ENCODE data around the gene AOPEP. TPM values are rescaled to one million over a fixed set of nuclear protein-coding genes. Genes with fewer than 3 reads are reported as not detected.

Gene AOPEP
- total and polyA plus RNA-seq, 8 donors, result 73.9 to 407 (median 101) TPM

DNA sequence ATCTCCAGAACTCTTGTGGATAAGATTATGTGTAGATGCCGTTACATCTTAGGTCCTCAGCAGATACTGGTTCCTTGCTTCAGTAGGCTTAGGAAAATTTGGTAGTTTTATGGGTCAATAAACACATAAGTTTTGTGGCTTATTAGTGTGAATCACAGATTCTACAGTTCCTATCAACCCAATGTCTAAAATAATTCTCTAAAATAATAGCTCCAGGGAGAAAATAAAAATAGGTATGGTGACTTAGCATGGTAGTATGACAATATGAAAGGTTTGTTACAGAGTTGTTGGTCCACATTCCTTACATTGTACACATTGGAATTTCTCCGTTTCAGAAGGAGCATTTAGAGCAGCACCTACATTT is 91.7 kb downstream of the AOPEP start:
- Histone ChIP-seq H3K27ac (peak overlapping the region in 3 of 5 donors; percentile 70 to 74 (median 74)), H3K27me3 (no peaks in the 10 kb centered on the region), H3K9me3 (no peaks in the 10 kb centered on the region), H3K36me3 (no peaks in the 10 kb centered on the region), H3K4me1 (peaks cover 4 to 28% (median 17%) of the 10 kb centered on the region in 4 donors), H3K4me3 (no peak overlapping the region)
- 71 to 85% (median 79%) methylated on average over 2 of the region's 2 CpGs for WGBS, 5 donors
- TF ChIP-seq, protein P1, sequence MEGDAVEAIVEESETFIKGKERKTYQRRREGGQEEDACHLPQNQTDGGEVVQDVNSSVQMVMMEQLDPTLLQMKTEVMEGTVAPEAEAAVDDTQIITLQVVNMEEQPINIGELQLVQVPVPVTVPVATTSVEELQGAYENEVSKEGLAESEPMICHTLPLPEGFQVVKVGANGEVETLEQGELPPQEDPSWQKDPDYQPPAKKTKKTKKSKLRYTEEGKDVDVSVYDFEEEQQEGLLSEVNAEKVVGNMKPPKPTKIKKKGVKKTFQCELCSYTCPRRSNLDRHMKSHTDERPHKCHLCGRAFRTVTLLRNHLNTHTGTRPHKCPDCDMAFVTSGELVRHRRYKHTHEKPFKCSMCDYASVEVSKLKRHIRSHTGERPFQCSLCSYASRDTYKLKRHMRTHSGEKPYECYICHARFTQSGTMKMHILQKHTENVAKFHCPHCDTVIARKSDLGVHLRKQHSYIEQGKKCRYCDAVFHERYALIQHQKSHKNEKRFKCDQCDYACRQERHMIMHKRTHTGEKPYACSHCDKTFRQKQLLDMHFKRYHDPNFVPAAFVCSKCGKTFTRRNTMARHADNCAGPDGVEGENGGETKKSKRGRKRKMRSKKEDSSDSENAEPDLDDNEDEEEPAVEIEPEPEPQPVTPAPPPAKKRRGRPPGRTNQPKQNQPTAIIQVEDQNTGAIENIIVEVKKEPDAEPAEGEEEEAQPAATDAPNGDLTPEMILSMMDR (IDR thresholded peaks at IDR 0.05), result no peak
- TF ChIP-seq EP300 (IDR thresholded peaks at IDR 0.05), result no peak
- TF ChIP-seq POLR2A (IDR thresholded peaks at IDR 0.05), result no peak
- no peak for TF ChIP-seq POLR2AphosphoS5 (IDR thresholded peaks at IDR 0.05)
- intact Hi-C loops (cut with DNase I; ENCODE audit: low total_unique reads), result no loop called here
- no peak for DNase-seq

DNA sequence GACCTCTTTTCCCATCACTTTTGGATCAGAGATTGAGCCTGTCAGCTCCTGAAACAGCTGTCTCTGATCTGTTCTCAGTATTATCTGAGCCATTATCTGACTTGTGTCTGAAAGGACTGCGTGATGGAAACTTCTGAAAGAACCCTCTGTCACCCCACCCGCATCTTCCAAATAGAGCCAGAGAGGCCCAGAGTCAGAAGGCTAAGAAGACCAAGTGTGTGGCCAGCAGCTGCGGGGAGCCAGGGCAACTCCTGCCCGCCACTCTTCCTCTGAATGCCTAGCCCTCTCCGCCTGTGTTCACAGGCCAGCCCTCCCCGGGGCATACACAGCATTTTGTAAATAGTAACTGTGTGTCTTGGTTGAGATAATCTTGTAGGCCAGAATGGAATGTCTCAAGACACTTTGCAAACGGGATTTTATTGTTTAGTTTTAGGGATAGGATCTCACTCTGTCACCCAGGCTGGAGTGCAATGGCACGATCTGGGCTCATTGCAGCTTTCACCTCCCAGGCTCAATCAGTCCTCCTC is 92.7 kb downstream of the AOPEP start:
- H3K9me3 ChIP-seq, result no peaks in the 10 kb centered on the region
- peak overlapping the region; percentile 47 to 80 (median 74) for H3K27ac ChIP-seq
- H3K4me3 ChIP-seq, result no peak overlapping the region
- TF ChIP-seq POLR2A (IDR thresholded peaks at IDR 0.05) (no peak), POLR2AphosphoS5 (IDR thresholded peaks at IDR 0.05) (peak in 1 of 3 donors; percentile 24)
- DNase-seq, result peak; percentile 53 to 65
- H3K27me3 ChIP-seq, result no peaks in the 10 kb centered on the region
- H3K4me1 ChIP-seq, result peaks cover 4 to 31% (median 18%) of the 10 kb centered on the region in 4 donors
- WGBS, 5 donors, result 22 to 46% (median 40%) methylated on average over 8 of the region's 8 CpGs
- no peaks in the 10 kb centered on the region for H3K36me3 ChIP-seq
- intact Hi-C loops (cut with DNase I; ENCODE audit: low total_unique reads), result no loop called here

DNA sequence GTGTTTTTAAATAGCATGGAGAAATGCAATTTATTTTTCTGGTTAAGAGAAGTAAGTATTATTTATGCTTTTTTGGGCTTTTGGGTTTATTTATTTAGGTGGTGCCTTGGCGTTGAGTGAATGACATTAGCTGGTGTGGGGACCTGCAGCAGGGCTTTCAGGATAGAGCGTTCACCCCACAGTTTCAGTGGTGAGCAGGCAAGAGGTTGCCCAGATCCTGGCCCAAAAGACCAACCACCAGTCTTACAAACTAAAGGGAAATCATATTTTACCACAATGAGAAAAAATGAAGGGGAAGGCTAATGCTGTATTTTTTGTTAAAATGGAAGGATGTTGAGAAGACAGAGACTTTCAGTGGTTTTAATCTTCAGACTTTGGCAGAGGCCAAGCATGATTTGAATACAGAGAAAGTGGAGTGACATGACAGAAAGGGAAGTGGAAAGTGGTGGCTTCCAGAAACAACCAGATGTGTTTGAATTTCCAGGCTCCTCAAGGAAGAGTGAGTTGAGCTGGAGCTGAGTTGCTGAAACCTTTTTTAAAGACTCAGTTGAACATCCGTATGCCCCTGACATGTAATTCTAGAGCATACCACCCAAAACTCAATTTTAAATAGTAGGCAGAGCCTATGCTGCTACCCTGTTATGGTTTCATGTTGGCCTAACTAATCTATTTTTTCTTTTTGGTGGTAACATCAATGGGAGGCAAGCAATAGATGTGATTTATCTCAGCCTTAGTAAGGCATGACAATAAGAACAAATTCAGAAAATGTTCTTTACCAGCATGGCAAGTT is 94.8 kb downstream of the AOPEP start:
- Histone ChIP-seq H3K27ac (no peak overlapping the region), H3K9me3 (no peaks in the 10 kb centered on the region), H3K27me3 (no peaks in the 10 kb centered on the region), H3K4me3 (no peak overlapping the region), H3K4me1 (peaks cover 4 to 44% (median 25%) of the 10 kb centered on the region in 4 donors), H3K36me3 (peaks cover 0 to 3% (median 1%) of the 10 kb centered on the region in 4 donors)
- intact Hi-C loops (cut with DNase I; ENCODE audit: low total_unique reads), result no loop called here
- TF ChIP-seq POLR2AphosphoS5 (IDR thresholded peaks at IDR 0.05), result no peak
- TF ChIP-seq EP300 (IDR thresholded peaks at IDR 0.05), result no peak
- TF ChIP-seq POLR2A (IDR thresholded peaks at IDR 0.05), result no peak
- DNase-seq, result no peak
- WGBS, 5 donors, result 88 to 95% (median 94%) methylated on average over 3 of the region's 3 CpGs

DNA sequence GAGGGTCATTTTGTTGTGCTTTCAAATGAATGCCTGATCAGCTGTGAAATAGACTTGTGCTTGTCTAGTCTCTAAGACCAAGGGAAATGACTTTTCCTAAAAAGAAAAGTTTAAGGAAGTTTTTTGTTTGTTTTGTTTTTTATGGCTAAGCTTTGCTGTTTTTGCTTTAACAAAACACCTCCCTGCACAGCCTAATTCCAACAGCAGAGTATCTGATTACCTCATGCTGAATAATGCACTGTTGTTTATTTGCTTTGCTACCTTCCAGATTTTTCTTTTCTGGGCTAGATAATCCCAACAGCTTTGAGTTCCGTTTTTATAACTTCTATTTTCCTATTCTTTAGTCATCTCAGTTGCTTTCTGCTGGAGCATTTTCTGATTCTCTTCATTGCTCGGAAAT is 95.8 kb downstream of the AOPEP start:
- no peaks in the 10 kb centered on the region for H3K9me3 ChIP-seq
- H3K27ac ChIP-seq, result peak overlapping the region; percentile 0 to 55 (median 33)
- H3K4me3 ChIP-seq, result no peak overlapping the region
- H3K4me1 ChIP-seq, result peaks cover 5 to 49% (median 29%) of the 10 kb centered on the region in 4 donors
- intact Hi-C loops (cut with DNase I; ENCODE audit: low total_unique reads), result no loop called here
- WGBS, 5 donors, result 62 to 71% (median 67%) methylated on average over 2 of the region's 2 CpGs
- no peaks in the 10 kb centered on the region for H3K27me3 ChIP-seq
- peaks cover 0 to 5% (median 2%) of the 10 kb centered on the region in 4 donors for H3K36me3 ChIP-seq
- no peak for DNase-seq
- TF ChIP-seq POLR2A (IDR thresholded peaks at IDR 0.05) (no peak), POLR2AphosphoS5 (IDR thresholded peaks at IDR 0.05) (peak in 1 of 3 donors; percentile 15)

DNA sequence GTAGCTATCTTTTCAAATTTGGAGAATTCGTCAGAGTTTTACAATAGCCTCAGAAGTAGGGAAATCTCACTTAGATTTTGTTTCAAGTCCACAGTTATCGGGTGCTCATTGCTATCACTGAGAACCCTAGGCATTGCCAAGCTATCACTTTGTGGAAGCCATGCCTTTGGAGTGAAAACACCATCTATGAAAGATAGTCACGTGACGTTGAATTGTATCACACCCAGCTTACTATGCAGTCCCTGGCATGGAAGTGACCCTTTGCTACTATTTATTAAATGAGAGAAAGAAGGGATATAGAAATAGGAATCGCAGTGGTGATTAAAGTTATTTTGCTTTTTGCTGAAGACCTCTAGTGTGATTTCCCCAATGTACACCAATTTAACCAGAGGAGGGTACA is 97.2 kb downstream of the AOPEP start:
- H3K27me3 ChIP-seq, result no peaks in the 10 kb centered on the region
- WGBS, 5 donors, result 87 to 95% (median 92%) methylated on average over 5 of the region's 5 CpGs
- DNase-seq, result no peak
- no peak overlapping the region for H3K4me3 ChIP-seq
- H3K4me1 ChIP-seq, result peaks cover 10 to 59% (median 34%) of the 10 kb centered on the region in 4 donors
- peaks cover 0 to 5% (median 2%) of the 10 kb centered on the region in 4 donors for H3K36me3 ChIP-seq
- H3K27ac ChIP-seq, result no peak overlapping the region
- H3K9me3 ChIP-seq, result no peaks in the 10 kb centered on the region
- TF ChIP-seq, protein P1 (IDR thresholded peaks at IDR 0.05), result no peak
- no peak for TF ChIP-seq POLR2AphosphoS5 (IDR thresholded peaks at IDR 0.05)
- TF ChIP-seq POLR2A (IDR thresholded peaks at IDR 0.05), result no peak
- TF ChIP-seq EP300 (IDR thresholded peaks at IDR 0.05), result no peak
- intact Hi-C loops (cut with DNase I; ENCODE audit: low total_unique reads), result no loop called here
